HG03575 (cell line): ENCODE measurements around the gene BLOC1S5.
"Not testable (repeated sequence)": the region's sequence is repeated elsewhere in the genome, so short reads cannot be mapped to it uniquely, and the experiment has no call there.

Source experiments
- ATAC-seq: cut with Tn5 transposase; IDR thresholded peaks from one replicate; pipeline ENCODE4 v1.9.1; 2021; ENCODE audit not compliant: unreplicated experiment, insufficient number of reproducible peaks, low FRiP score; ENCODE audit errors: extremely low read depth

BLOC1S5 gene

GRCh38 chr6:8000636-8001035 is 63.6 kb downstream of the BLOC1S5 start:
- ATAC-seq: no peak

GRCh38 chr6:8000188-8000596 is 64.0 kb downstream of the BLOC1S5 start:
- no peak for ATAC-seq

GRCh38 chr6:7999201-7999600 is 65.0 kb downstream of the BLOC1S5 start:
- no peak for ATAC-seq

DNA sequence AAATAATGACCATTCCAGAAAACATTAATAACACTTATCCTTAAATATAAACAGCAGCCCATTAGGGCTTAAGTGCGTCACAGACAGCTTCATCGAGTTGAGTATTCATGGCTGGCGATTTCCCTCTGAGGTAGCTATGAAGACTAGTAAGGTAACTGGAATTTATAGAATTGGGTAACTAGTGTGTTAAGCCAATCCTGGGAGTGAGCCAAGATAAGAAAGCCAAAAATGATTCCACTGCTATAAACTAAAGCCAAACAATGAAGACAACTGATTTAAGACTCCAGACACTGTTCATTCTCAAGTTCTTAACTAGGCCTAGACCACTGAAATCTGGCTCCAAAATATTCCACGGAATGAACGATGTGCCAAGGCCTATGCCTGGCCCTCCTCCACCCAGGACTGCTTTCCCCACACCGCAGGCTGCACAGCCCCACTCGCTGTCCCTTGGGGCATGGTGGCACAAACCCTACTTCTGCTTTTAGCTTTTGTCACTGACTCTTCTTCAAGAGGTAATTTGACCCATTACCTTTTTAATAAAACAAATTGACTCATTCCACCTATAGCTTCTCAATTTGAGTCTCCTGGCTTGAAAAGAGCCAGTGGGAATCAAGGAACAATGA is 66.0 kb downstream of the BLOC1S5 start:
- ATAC-seq: no peak

- ATAC-seq: no peak
Measured at GRCh38 chr6:7997286-7997685, 66.9 kb downstream of the BLOC1S5 start.

DNA sequence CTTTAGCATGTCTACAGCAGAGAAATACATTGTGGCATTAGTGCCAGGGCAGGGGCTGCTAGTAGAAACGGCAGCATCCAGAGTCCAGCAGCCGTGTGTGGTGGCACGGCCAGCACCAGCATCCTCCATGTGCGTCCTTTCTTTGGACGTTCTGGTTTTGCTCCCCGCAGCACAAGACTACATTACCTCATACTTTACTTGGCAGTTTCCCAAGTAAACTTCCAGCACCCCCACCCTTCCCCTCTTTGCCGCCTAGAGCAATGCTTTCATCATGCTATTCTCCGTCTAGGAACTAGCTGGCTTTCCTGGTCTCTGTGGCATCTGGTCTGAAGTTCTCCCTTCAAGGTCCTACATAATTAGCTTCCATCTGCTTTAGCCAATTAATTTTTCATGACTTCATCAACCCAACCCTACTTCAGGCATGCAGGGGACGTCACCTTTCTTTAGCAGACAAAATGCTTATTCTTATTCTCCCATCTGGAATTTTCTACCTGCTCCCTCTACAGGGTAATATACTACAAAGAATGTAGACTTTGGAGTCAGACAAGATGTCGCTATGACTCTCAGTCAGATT is 67.6 kb downstream of the BLOC1S5 start:
- ATAC-seq: no peak

GRCh38 chr6:7993952-7994351 is 70.2 kb downstream of the BLOC1S5 start:
- ATAC-seq: no peak

GRCh38 chr6:7993399-7993798 is 70.8 kb downstream of the BLOC1S5 start:
- ATAC-seq: no peak

DNA sequence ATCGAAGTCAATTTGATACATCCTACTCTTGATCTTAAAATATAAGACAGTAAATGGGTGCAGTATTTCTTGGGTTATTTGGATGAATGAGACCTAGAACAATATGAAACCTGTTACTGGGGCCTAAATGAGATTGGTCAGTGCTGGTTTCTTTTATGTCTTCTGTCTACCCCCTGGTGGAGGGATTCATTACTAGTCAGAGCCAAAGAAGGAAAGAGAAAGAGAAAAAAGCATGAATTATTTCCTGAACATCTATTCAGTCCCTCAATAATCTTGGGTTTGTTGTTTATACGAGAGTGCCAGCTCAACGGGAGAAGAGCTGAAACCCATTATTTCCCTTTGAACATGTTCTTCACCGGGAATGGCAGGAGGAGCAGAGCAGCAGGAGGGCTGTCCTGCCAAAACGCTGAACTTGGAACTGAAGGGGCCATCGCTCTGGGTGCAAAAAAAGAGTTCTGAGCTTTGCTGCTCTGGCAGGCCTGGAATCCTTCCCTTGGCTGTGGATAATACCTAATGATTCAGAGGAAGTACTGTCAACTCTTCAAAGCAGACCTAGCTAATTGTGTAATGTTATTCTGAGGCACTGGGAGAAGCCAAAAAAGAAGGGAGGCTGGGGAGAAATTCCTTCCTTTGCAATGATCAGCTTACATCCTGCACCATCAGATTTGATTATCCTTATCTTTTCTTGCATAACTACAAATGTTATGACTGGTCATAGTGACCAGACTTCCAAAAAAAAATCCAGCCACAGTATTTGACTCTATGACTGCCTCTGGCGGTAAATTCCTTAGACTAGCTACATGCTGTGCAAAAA is 72.0 kb downstream of the BLOC1S5 start:
- no peak for ATAC-seq

DNA sequence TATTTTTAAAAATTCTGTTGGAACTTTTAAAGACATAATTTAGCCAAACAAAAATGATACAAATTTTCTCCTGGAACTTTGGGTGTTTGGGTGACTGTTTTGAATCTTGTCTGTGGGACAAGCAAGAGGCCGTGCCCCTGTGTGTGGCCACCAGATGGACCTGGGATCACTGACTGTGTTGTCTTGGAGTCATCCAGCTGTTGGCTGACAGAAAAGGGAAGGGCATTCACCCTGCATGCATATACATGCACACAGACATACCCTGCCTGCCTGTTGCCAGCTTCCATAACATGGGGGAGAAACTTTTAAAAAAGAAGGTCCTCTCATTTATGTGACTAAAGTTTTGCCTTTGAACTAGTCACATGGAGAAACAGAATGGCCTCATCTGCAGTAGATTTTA is 72.7 kb downstream of the BLOC1S5 start:
- no peak for ATAC-seq

DNA sequence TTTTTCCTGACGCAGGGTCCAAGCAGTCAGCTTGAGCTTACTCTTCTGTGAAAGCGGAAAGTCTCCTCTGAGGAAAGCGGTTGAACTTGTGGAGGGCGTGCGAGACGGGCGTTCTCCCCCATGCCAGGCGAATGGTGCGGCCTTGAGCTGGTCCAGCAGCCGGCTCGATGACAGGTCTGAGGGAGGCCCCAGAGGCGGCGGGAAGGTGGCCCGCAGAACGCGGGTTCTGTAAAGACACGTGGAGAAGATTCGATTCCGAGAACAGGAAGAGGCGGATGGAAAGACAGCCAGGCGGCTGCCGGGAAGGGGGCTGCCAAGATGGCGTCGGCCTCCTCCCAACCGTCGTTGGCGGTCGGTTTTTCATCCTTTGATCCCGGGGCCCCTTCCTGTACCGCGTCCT is 78.0 kb downstream of the BLOC1S5 start:
- ATAC-seq: no peak

- not testable (repeated sequence) for ATAC-seq
Measured at GRCh38 chr6:7983967-7984366, 80.2 kb downstream of the BLOC1S5 start.

GRCh38 chr6:7979831-7980230 is 84.4 kb downstream of the BLOC1S5 start:
- ATAC-seq: no peak

DNA sequence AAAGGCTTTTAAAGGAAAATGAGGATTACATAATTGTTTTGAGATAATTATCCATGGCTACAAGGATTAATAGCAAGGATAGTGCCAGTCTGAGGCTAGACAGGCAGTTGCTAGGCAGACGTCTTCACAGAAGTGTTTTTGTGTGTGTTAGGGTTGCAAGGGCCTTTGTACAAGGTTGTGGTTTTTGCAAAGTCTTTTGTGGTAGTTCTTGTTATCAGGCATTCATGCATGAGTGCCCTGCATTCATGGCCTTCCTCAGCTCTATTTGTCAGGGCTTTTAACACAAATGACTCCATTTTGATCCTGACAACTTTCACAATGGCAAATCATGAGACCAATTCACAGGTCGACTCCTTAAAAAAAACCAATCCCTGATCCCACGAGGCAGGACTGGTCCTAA is 85.5 kb downstream of the BLOC1S5 start:
- ATAC-seq: peak; percentile 33

GRCh38 chr6:7976485-7977056 is 87.6 kb downstream of the BLOC1S5 start:
- no peak for ATAC-seq

DNA sequence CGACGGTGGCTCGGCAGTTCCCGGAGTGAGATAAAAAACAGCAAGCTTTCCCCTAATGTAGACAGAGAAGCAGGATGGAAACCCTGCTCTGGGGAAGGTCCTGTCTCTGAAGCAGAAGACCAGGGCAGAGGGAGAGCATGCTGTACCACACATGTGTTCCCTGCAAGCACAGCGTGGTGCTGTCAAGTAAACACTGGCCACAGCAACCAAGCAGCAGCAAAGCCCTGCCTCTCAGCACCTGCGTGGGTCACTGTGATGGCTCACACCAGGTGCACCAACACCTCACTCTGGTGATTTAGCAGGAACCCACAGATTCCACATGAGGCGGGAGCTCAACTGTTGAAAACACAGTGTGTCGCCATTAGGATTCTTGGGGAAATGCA is 88.4 kb downstream of the BLOC1S5 start:
- no peak for ATAC-seq

- no peak for ATAC-seq
Measured at GRCh38 chr6:7974938-7975763, 89.0 kb downstream of the BLOC1S5 start.

- ATAC-seq: no peak
Measured at GRCh38 chr6:7974565-7974937, 89.6 kb downstream of the BLOC1S5 start.

GRCh38 chr6:7973584-7973983 is 90.6 kb downstream of the BLOC1S5 start:
- no peak for ATAC-seq
